TTC549 (cell line): Measurements from ENCODE around the gene EEF1G.

Source experiments
- FAIRE-seq: peaks from 2 replicates; lab custom pipeline; 2012; peaks lifted over from hg19 to GRCh38; lab: Jason Lieb, UNC

Gene EEF1G

GRCh38 chr11:62538470-62539237 is 35.0 kb downstream of the EEF1G start:
- no peak for FAIRE-seq

DNA sequence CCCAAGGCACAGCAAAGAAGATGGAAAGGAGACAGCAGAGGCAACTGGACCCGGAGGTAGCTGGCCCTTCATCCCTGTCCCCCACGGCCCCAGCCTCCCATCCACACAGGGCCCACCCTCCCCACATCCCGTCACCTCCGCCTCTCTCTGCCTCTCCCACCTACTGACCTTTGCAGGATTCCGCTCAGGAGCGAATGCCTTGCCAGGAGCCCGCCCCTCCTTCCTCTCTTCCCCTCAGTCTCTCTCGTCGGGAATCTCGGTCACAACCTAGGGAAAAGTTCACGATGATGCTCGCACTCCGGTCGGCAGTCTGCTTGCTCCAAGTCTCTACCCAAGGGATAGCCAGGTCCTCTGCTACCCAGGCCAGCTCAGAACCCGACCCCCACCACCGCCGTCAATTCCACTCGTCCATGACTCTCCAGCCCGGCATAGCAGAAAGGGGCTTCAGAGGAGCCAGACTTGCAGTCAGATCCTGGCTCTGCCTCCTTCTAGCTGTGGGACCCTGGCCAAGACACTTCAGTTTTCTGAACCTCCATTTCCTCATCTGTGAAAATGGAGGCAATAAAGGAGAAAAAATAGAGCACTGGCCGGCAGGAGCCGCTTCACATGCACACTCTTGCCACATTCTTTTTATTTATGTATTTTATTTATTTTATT is 37.3 kb downstream of the EEF1G start:
- FAIRE-seq = no peak

DNA sequence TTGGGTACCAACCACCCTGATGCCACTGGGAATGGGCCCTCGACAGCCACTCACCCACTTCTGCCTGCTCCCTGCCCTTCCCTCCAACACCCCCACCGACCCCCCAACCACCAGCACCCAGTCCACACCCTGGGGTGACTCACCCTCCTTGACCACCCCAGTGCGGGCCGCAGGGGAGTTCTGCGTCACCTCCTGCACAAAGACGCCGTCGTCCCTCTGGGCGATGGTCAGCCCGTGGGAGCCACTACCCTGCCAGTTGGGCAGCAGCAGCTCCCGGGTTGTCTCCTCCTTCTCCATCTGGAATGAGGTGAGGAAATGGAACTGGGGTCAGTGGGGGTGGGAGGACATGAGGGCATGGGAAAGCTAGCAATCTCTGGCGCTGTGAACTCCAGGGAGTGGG is 37.9 kb downstream of the EEF1G start:
- FAIRE-seq = no peak

- no peak for FAIRE-seq
Observed at GRCh38 chr11:62534779-62535545, 38.7 kb downstream of the EEF1G start.

GRCh38 chr11:62532096-62532495 is 41.6 kb downstream of the EEF1G start:
- FAIRE-seq = no peak

- no peak for FAIRE-seq
Observed at GRCh38 chr11:62516736-62517371, 56.8 kb downstream of the EEF1G start.

GRCh38 chr11:62514151-62514550 is 59.5 kb downstream of the EEF1G start:
- no peak for FAIRE-seq

DNA sequence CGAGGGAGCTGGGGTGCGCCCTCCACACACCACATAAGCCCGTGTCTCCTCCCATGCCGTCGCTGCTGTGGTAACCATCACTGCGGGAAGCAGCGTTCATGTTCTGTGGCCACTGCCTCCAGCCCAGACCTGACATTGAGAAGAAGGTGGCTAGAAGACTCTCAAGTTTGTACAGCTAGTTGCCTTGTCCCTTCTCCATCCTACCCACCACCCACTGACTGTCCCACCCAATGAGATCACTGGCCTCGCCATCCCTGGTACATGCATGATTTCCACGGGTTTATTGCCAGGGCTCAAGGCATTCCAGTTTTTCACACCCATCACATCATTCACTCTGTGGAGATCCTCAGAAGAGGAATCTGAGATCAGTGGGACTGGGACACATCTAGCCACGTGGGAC is 60.1 kb downstream of the EEF1G start:
- no peak for FAIRE-seq

DNA sequence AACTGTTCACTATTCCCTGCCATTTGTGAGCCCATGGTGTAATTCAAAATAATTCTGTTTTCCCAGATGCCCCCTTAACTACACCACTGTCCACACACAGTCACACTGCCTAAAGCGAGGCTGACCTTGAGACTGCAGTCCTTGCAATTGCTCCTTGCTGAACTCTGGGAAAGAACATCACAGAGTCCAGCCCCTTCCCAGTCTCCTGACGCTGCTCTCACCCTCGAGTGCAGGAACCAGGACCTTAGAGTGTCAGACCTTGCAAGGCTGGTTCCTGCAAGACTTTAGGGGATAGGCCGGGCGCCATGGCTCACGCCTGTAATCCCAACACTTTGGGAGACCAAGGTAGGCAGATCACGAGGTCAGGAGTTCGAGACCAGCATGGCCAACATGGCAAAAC is 60.7 kb downstream of the EEF1G start:
- FAIRE-seq = no peak
